ENCODE data around the gene MYOG. TPM values are rescaled to one million over a fixed set of nuclear protein-coding genes. Genes with fewer than 3 reads are reported as not detected.

Gene MYOG
- total and polyA plus RNA-seq, 7 experiments from 2014 or later: not detected

GRCh38 chr1:203103829-203104495 lies 18.1 kb upstream of the MYOG start:
- ChIA-PET CTCF (no interaction called here), POLR2A (no interaction called here)
- Mint-ChIP-seq H3K36me3 (no peaks in the 10 kb centered on the region), H3K9me3 (peaks cover 0 to 19% (median 2%) of the 10 kb centered on the region in 11 donors), H3K4me3 (no peak overlapping the region), H3K27me3 (peaks cover 25 to 46% (median 39%) of the 10 kb centered on the region in 5 donors), H3K27ac (no peak overlapping the region), H3K4me1 (peaks cover 0 to 2% (median 0%) of the 10 kb centered on the region in 7 donors)
- Histone ChIP-seq H3K36me3 (ENCODE audit: control insufficient read depth in 2 of 3, insufficient read depth in 3 of 3, low read length in 3 of 3) (no peaks in the 10 kb centered on the region), H3K4me3 (ENCODE audit: low read length) (no peak overlapping the region), H3K27me3 (ENCODE audit: control insufficient read depth in 2 of 2, insufficient read depth in 2 of 2, low read length in 2 of 2) (no peaks in the 10 kb centered on the region), H3K27ac (ENCODE audit: low read depth, low read length) (no peak overlapping the region), H3K4me1 (ENCODE audit: control insufficient read depth in 2 of 2, insufficient read depth in 2 of 2, low read length in 2 of 2) (no peaks in the 10 kb centered on the region), H3K9me3 (ENCODE audit: control insufficient read depth in 2 of 3, low read length in 3 of 3) (no peaks in the 10 kb centered on the region)
- ATAC-seq (no peak), DNase-seq (no peak)
- intact Hi-C loops (cut with micrococcal nuclease): no loop called here

GRCh38 chr1:203103216-203103615 lies 17.4 kb upstream of the MYOG start:
- no peak overlapping the region for H3K4me3 Mint-ChIP-seq
- no peaks in the 10 kb centered on the region for H3K36me3 Mint-ChIP-seq
- Histone ChIP-seq H3K27me3 (ENCODE audit: control insufficient read depth in 2 of 2, insufficient read depth in 2 of 2, low read length in 2 of 2) (no peaks in the 10 kb centered on the region), H3K9me3 (ENCODE audit: control insufficient read depth in 2 of 3, low read length in 3 of 3) (no peaks in the 10 kb centered on the region), H3K4me1 (ENCODE audit: control insufficient read depth in 2 of 2, insufficient read depth in 2 of 2, low read length in 2 of 2) (no peaks in the 10 kb centered on the region), H3K36me3 (ENCODE audit: control insufficient read depth in 2 of 3, insufficient read depth in 3 of 3, low read length in 3 of 3) (no peaks in the 10 kb centered on the region), H3K27ac (ENCODE audit: low read depth, low read length) (no peak overlapping the region), H3K4me3 (ENCODE audit: low read length) (no peak overlapping the region)
- peaks cover 0 to 19% (median 2%) of the 10 kb centered on the region in 11 donors for H3K9me3 Mint-ChIP-seq
- intact Hi-C loops (cut with micrococcal nuclease): no loop called here
- POLR2A ChIA-PET: no interaction called here
- no peak for DNase-seq
- H3K27me3 Mint-ChIP-seq: peaks cover 19 to 39% (median 34%) of the 10 kb centered on the region in 5 donors
- ATAC-seq: no peak
- no peak overlapping the region for H3K27ac Mint-ChIP-seq
- peaks cover 0 to 2% (median 0%) of the 10 kb centered on the region in 7 donors for H3K4me1 Mint-ChIP-seq
- CTCF ChIA-PET: no interaction called here

DNA sequence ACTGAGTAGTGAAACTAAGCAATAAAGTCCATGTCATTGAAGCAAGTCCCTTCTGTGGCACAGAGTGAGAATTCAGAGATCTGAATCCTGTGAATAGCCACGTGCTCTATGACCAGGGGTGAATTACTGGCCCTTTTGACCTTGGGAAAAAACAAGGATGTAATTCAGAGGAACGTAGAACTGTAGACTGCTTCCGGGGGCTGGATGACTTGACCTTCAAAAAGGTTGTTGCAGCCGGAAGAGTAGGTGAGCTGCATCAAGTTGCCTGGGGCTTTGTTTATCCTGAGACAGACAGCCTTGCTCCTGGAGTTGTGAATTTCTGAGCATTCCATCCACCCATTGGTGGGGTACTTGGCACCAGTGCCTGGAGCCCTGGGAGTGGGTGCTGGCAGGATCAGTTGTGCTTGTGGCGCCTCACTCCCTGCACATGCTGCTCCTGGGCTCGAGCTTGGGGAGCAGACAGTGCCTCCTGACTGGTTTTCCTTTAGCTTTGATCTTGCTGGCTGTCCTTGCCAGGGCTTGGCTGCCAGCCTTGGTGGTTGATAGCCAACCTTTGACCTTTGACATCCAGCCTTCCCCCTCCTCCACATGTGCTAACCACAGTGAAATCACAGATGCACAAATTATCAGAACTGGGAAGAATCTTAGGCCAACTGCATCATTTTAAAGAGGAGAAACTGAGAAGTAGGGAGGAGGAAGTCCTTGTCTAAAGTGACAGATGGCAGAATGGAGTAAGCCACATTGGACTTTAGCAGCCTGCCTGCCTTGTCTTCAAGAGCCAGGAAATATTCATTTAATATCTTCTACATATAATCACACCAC lies 16.2 kb upstream of the MYOG start:
- Histone ChIP-seq H3K4me1 (ENCODE audit: control insufficient read depth in 2 of 2, insufficient read depth in 2 of 2, low read length in 2 of 2) (no peaks in the 10 kb centered on the region), H3K36me3 (ENCODE audit: control insufficient read depth in 2 of 3, insufficient read depth in 3 of 3, low read length in 3 of 3) (no peaks in the 10 kb centered on the region), H3K27me3 (ENCODE audit: control insufficient read depth in 2 of 2, insufficient read depth in 2 of 2, low read length in 2 of 2) (no peaks in the 10 kb centered on the region), H3K4me3 (ENCODE audit: low read length) (no peak overlapping the region), H3K9me3 (ENCODE audit: control insufficient read depth in 2 of 3, low read length in 3 of 3) (no peaks in the 10 kb centered on the region), H3K27ac (ENCODE audit: low read depth, low read length) (no peak overlapping the region)
- intact Hi-C loops (cut with micrococcal nuclease): no loop called here
- Mint-ChIP-seq H3K9me3 (peaks cover 0 to 27% (median 8%) of the 10 kb centered on the region in 11 donors), H3K27me3 (peaks cover 10 to 34% (median 26%) of the 10 kb centered on the region in 5 donors), H3K4me1 (peaks cover 0 to 2% (median 0%) of the 10 kb centered on the region in 7 donors), H3K4me3 (no peak overlapping the region), H3K27ac (no peak overlapping the region), H3K36me3 (peaks cover 0 to 3% (median 0%) of the 10 kb centered on the region in 5 donors)
- ChIA-PET POLR2A (no interaction called here), CTCF (no interaction called here)
- ATAC-seq (no peak), DNase-seq (no peak)

DNA sequence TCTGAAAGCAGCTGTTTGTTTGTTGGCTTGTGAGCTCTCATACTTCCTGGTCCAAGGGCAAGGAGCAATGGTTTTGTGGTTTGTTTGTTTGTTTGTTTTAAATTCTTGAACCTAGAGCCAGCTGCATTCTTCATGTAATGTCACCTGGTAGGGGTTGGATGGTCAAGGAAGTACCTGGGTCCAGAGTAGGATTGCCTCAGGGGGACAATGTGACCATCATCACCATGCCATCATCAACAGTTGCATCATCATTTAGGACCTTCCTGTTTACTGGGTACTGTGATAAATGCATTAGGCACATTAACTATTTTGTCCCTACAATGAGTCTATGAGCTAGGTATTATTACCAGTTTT lies 14.7 kb upstream of the MYOG start:
- intact Hi-C loops (cut with micrococcal nuclease): no loop called here
- H3K27me3 ChIP-seq (ENCODE audit: control insufficient read depth in 2 of 2, insufficient read depth in 2 of 2, low read length in 2 of 2): no peaks in the 10 kb centered on the region
- H3K27ac ChIP-seq (ENCODE audit: low read depth, low read length): no peak overlapping the region
- peaks cover 3 to 35% (median 16%) of the 10 kb centered on the region in 11 donors for H3K9me3 Mint-ChIP-seq
- H3K27ac Mint-ChIP-seq: no peak overlapping the region
- CTCF ChIA-PET: no interaction called here
- no peaks in the 10 kb centered on the region for H3K36me3 ChIP-seq (ENCODE audit: control insufficient read depth in 2 of 3, insufficient read depth in 3 of 3, low read length in 3 of 3)
- H3K9me3 ChIP-seq (ENCODE audit: control insufficient read depth in 2 of 3, low read length in 3 of 3): no peaks in the 10 kb centered on the region
- H3K27me3 Mint-ChIP-seq: peaks cover 14 to 34% (median 25%) of the 10 kb centered on the region in 5 donors
- no peak overlapping the region for H3K4me3 ChIP-seq (ENCODE audit: low read length)
- DNase-seq: no peak
- no peak overlapping the region for H3K4me3 Mint-ChIP-seq
- POLR2A ChIA-PET: interaction anchor here (0.5 kb wide), 1 partner anchor 951 kb away, joined by 3 read pairs; no protein-coding TSS in a partner anchor
- H3K4me1 ChIP-seq (ENCODE audit: control insufficient read depth in 2 of 2, insufficient read depth in 2 of 2, low read length in 2 of 2): no peaks in the 10 kb centered on the region
- H3K4me1 Mint-ChIP-seq: peaks cover 0 to 2% (median 0%) of the 10 kb centered on the region in 7 donors
- H3K36me3 Mint-ChIP-seq: peaks cover 0 to 6% (median 0%) of the 10 kb centered on the region in 5 donors
- ATAC-seq: no peak

GRCh38 chr1:203099805-203100515 lies 14.1 kb upstream of the MYOG start:
- Histone ChIP-seq H3K9me3 (ENCODE audit: control insufficient read depth in 2 of 3, low read length in 3 of 3) (no peaks in the 10 kb centered on the region), H3K27me3 (ENCODE audit: control insufficient read depth in 2 of 2, insufficient read depth in 2 of 2, low read length in 2 of 2) (no peaks in the 10 kb centered on the region), H3K36me3 (ENCODE audit: control insufficient read depth in 2 of 3, insufficient read depth in 3 of 3, low read length in 3 of 3) (no peaks in the 10 kb centered on the region), H3K4me1 (ENCODE audit: control insufficient read depth in 2 of 2, insufficient read depth in 2 of 2, low read length in 2 of 2) (no peaks in the 10 kb centered on the region), H3K27ac (ENCODE audit: low read depth, low read length) (no peak overlapping the region), H3K4me3 (ENCODE audit: low read length) (no peak overlapping the region)
- ChIA-PET CTCF (no interaction called here), POLR2A (interaction anchor here (0.5 kb wide), 1 partner anchor 952 kb away, joined by 3 read pairs; no protein-coding TSS in a partner anchor)
- intact Hi-C loops (cut with micrococcal nuclease): no loop called here
- Mint-ChIP-seq H3K4me3 (no peak overlapping the region), H3K36me3 (peaks cover 0 to 9% (median 0%) of the 10 kb centered on the region in 5 donors), H3K27ac (no peak overlapping the region), H3K4me1 (peaks cover 0 to 2% (median 0%) of the 10 kb centered on the region in 7 donors), H3K27me3 (peaks cover 15 to 30% (median 25%) of the 10 kb centered on the region in 5 donors), H3K9me3 (peaks cover 8 to 35% (median 20%) of the 10 kb centered on the region in 11 donors)
- ATAC-seq: no peak
- no peak for DNase-seq

- H3K27ac ChIP-seq (ENCODE audit: low read depth, low read length): no peak overlapping the region
- no peak overlapping the region for H3K4me3 Mint-ChIP-seq
These were observed 13.2 kb upstream of the MYOG start for GRCh38 chr1:203098914-203099520.

More at GRCh38 chr1:203098914-203099520, 13.2 kb upstream of the MYOG start:
- Histone ChIP-seq H3K4me1 (ENCODE audit: control insufficient read depth in 2 of 2, insufficient read depth in 2 of 2, low read length in 2 of 2) (no peaks in the 10 kb centered on the region), H3K9me3 (ENCODE audit: control insufficient read depth in 2 of 3, low read length in 3 of 3) (peaks cover 0 to 6% (median 0%) of the 10 kb centered on the region in 3 experiments), H3K4me3 (ENCODE audit: low read length) (no peak overlapping the region), H3K27me3 (ENCODE audit: control insufficient read depth in 2 of 2, insufficient read depth in 2 of 2, low read length in 2 of 2) (no peaks in the 10 kb centered on the region), H3K36me3 (ENCODE audit: control insufficient read depth in 2 of 3, insufficient read depth in 3 of 3, low read length in 3 of 3) (no peaks in the 10 kb centered on the region)
- DNase-seq (no peak), ATAC-seq (no peak)
- peaks cover 15 to 37% (median 25%) of the 10 kb centered on the region in 5 donors for H3K27me3 Mint-ChIP-seq
- intact Hi-C loops (cut with micrococcal nuclease): no loop called here
- peaks cover 0 to 16% (median 0%) of the 10 kb centered on the region in 5 donors for H3K36me3 Mint-ChIP-seq
- no peak overlapping the region for H3K27ac Mint-ChIP-seq
- POLR2A ChIA-PET: no interaction called here
- peaks cover 0 to 2% (median 0%) of the 10 kb centered on the region in 7 donors for H3K4me1 Mint-ChIP-seq
- CTCF ChIA-PET: no interaction called here
- H3K9me3 Mint-ChIP-seq: peaks cover 13 to 35% (median 27%) of the 10 kb centered on the region in 11 donors

Measured in naive thymus-derived CD4-positive, alpha-beta T cell (primary cell).